HG03571 (cell line): ENCODE results near the gene C15orf61.

Experiments
- ATAC-seq: cut with Tn5 transposase; IDR thresholded peaks from one replicate; pipeline ENCODE4 v1.9.1; 2021; ENCODE audit not compliant: unreplicated experiment

The C15orf61 gene

GRCh38 chr15:67579164-67579563 lies 58.2 kb downstream of the C15orf61 start:
- ATAC-seq: no peak
